ENCODE measurements around the gene MYH1. TPM values are rescaled to one million over a fixed set of nuclear protein-coding genes. Genes with fewer than 3 reads are reported as not detected.

Gene MYH1
- total RNA-seq, result not detected in 2 replicates

DNA sequence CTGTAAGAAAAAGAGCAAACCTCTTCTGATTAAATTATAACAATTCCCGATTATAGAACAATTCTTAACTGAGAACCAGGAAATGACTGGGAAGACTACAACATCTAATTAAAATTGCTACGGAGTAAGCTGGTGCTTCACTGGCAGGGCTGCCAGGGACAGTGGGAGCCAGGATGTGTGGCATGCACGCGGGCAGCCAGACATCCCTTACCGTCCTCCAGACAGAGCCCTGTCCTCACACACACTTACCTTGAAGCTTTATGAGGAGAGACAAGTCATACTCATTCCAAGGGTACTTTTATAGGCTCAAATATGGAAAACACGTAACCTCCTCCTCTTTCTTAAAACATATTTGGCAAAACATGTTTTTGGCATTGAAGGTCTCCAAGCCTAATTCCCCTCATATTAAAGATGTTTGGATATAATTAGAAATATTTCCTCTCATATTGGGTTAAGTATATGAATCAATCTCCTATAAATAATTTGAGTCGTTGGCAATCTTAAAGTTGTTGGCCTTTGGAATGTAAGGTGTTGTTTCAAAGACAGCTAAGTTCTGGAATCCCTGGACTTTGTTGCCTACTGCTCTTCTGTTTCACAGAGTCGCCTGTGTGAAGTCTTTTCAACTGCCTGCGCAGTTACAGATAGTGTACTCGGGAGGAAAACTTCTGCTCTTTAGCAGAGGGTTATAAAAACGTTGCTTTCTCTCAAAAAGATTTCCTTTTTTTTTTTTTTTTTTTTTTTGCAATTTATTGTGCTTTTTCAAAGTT, at the start of gene MYH1:
Gene MYH1, minus strand, starts transcription at position 272 of the 767 bp plus-strand sequence. CDS start 1,900 bp downstream, outside the sequence.

GRCh38 chr17:10549096-10549842, 30.9 kb upstream of the MYH1 start, which contains the start of gene MYH2:
TSS of gene MYH2 (minus strand) at chr17:10549658. CDS start at chr17:10547920, 1,738 bp downstream.

DNA sequence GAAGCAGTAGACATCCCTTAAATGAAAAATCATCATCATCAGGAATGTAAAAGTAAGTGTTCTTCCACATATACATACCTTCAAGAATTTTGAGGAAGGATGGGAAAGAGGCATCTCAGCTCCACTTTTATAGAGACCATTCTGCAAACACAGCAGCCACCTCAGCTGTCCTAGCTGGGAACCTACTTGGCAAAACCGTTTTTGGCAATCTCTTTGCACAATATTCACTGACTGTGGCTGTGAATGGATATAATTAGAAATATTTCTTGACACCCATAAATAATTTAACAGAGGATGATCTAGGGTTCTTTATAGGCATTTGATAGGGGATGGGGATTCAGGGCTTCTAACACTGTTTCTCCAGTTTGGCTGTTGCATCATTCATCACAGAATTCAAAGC, 48.9 kb downstream of the MYH1 start, which contains the start of gene MYH4:
Gene MYH4, minus strand, starts transcription at position 101 of the 400 bp plus-strand sequence. CDS start 2,814 bp downstream, outside the sequence.

Other genes with a start within 250 kb of the MYH1 start
- not detected in 2 replicates for gene MYH13, start 145.5 kb downstream of the MYH1 start, total RNA-seq
- gene MYH8, start 96.6 kb downstream of the MYH1 start, total RNA-seq, result not detected in 2 replicates
- not detected in 2 replicates for gene MYH4, start 49.0 kb downstream of the MYH1 start, total RNA-seq
- gene MYH2, start 31.1 kb upstream of the MYH1 start, total RNA-seq, result not detected in 2 replicates
- gene MYH3, start 138.8 kb upstream of the MYH1 start, total RNA-seq, result under 0.01 and 0.48 TPM in 2 replicates
- gene SCO1, start 179.0 kb upstream of the MYH1 start, total RNA-seq, result 28.0 and 28.3 TPM in 2 replicates
- 10.1 and 16.2 TPM in 2 replicates for gene ADPRM, start 179.1 kb upstream of the MYH1 start, total RNA-seq
- 0.96 and 2.8 TPM in 2 replicates for gene TMEM220, start 211.5 kb upstream of the MYH1 start, total RNA-seq